Body of pancreas (tissue), 4 donors: Measurements from ENCODE around the gene AP3B2.

Experiments
- CTCF ChIP-seq, 7 experiments: fragments of 450-650 bp in 4 of 7; fragments of 200-600 bp in 3 of 7; sonication (generic) in 3 of 7; IDR thresholded peaks; one replicate each; pipeline ENCODE4 v1.5.1; 2016 to 2019; ENCODE audit warnings: antibody characterized with exemption in 7 of 7
- POLR2A ChIP-seq, 3 donors: fragments of 450-650 bp; IDR thresholded peaks; one replicate each; pipeline ENCODE4 v1.6.1; 2016; ENCODE audit warnings: antibody characterized with exemption in 3 of 3, mild to moderate bottlenecking in 2 of 3

DNA sequence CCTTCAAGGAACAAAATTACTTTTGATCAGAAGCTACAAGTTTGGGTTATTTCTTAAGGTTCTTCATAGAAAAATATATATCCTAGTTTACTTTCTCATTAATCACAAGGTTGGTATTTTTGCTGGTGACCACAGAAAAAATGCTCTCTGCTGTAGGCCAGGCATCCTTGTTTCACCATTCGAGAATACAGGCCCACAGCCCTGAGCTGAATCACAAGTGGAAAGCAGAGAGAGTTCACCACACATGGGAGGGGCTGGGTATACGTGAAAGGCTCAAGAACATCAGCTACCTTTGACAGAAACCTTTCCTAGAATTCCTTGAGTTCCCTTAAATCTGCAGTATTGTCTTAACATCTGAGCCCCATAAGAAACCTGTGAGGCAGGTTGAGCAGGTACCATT is 85.7 kb downstream of the AP3B2 start:
- TF ChIP-seq CTCF (IDR thresholded peaks at IDR 0.05) = no peak
- no peak for TF ChIP-seq POLR2A (IDR thresholded peaks at IDR 0.05)
